SU-DHL-6 (cell line): Measurements from ENCODE around the gene CDKN2C.
A peak's percentile ranks its signal among the peaks of the same experiment; 100 is the strongest.

ENCODE experiments used
- H2AFZ ChIP-seq: fragments of 200-600 bp; sonication (generic); 2 replicates; pipeline ENCODE4 v1.6.1; 2014; ENCODE audit warnings: low read depth, mild to moderate bottlenecking, moderate library complexity, mixed read lengths, antibody characterized with exemption, low read length; ENCODE audit not compliant: severe bottlenecking
- H3F3A ChIP-seq: fragments of 200-600 bp; shearing (Covaris generic); 2 replicates; pipeline ENCODE4 v1.6.0; 2016; ENCODE audit warnings: antibody characterized with exemption, mild to moderate bottlenecking; ENCODE audit not compliant: insufficient read depth
- H3K27ac ChIP-seq: fragments of 200-600 bp; sonication (generic); 2 replicates; pipeline ENCODE4 v1.5.1; 2016; ENCODE audit warnings: low read depth, mild to moderate bottlenecking, low read length, moderate library complexity, mixed read lengths
- H3K27me3 ChIP-seq: fragments of 200-600 bp; sonication (generic), shearing (Covaris generic); 2 replicates; pipeline ENCODE4 v1.6.0; 2014; ENCODE audit warnings: mild to moderate bottlenecking, low read length
- H3K36me3 ChIP-seq: fragments of 200-600 bp; sonication (generic); 2 replicates; pipeline ENCODE4 v1.6.1; 2014; ENCODE audit warnings: mild to moderate bottlenecking, low read length, mixed read lengths
- H3K4me2 ChIP-seq: fragments of 300-600, 200-600 bp; shearing (Covaris generic), sonication (generic); 2 replicates; pipeline ENCODE4 v1.6.0; 2014; ENCODE audit warnings: low read length, low read depth, mild to moderate bottlenecking; ENCODE audit not compliant: poor library complexity, severe bottlenecking
- H3K4me3 ChIP-seq: fragments of 200-600 bp; sonication (generic); 2 replicates; pipeline ENCODE4 v1.5.1; 2014; ENCODE audit warnings: antibody characterized with exemption, low read length, mild to moderate bottlenecking, mixed read lengths; ENCODE audit not compliant: insufficient read depth, poor library complexity, severe bottlenecking
- H3K79me2 ChIP-seq: fragments of 200-600 bp; sonication (generic); 2 replicates; pipeline ENCODE4 v1.6.1; 2014; ENCODE audit warnings: mild to moderate bottlenecking, low read length, moderate library complexity; ENCODE audit not compliant: insufficient read depth
- H3K9ac ChIP-seq: fragments of 200-600 bp; sonication (generic); 2 replicates; pipeline ENCODE4 v1.7.0; 2014; ENCODE audit warnings: mild to moderate bottlenecking, low read length
- H3K9me2 ChIP-seq: fragments of 200-600 bp; sonication (generic); replicated peaks from 2 replicates; pipeline ENCODE4 v1.6.1; 2014; ENCODE audit warnings: low read length; ENCODE audit not compliant: insufficient read depth
- H3K9me3 ChIP-seq: fragments of 200-600 bp; sonication (generic); 2 replicates; pipeline ENCODE4 v1.6.1; 2014; ENCODE audit warnings: low read length, mixed read lengths; ENCODE audit not compliant: insufficient read depth
- H4K20me1 ChIP-seq: fragments of 200-600 bp; sonication (generic); 2 replicates; pipeline ENCODE4 v1.6.1; 2014; ENCODE audit warnings: low read depth, mild to moderate bottlenecking, antibody characterized with exemption, low read length, moderate library complexity, mixed read lengths
- CTCF ChIP-seq: fragments of 200-600 bp; sonication (generic); IDR thresholded peaks from one replicate; pipeline ENCODE4 v1.5.1; 2017; ENCODE audit warnings: antibody characterized with exemption, mild to moderate bottlenecking, low read length, moderate library complexity; ENCODE audit not compliant: insufficient read depth, poor library complexity, severe bottlenecking
- EZH2phosphoT487 ChIP-seq: fragments of 200-600 bp; sonication (generic), shearing (Covaris generic); conservative IDR thresholded peaks from 2 replicates; pipeline ENCODE4 v1.6.1; 2018; ENCODE audit warnings: mild to moderate bottlenecking, antibody characterized with exemption, low read length, moderate library complexity, mixed read lengths

The CDKN2C gene

DNA sequence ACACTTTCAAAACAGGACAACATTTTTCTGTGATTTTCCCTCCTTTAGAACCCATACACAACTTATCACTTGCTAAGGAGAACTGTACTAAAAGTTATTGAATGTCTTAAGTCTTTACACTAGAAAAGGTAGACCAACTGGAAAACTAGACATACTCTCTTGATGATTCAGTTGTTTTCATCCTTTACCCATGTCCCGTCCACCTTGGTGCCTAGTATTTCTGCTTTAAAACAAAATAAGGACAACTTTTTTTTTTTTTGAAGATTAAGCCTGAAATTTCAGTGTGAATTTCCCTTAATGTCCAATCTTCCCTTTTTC lies 4.5 kb downstream of the CDKN2C start:
- Histone ChIP-seq H3K27ac (no peak overlapping the region), H3K4me2 (peak overlapping the region; percentile 92), H3K27me3 (no peaks in the 10 kb centered on the region), H3K9me2 (no peaks in the 10 kb centered on the region), H3K9ac (no peak overlapping the region), H3K36me3 (peaks cover 45% of the 10 kb centered on the region), H3K4me3 (no peak overlapping the region), H4K20me1 (peaks cover 12% of the 10 kb centered on the region), H3K9me3 (no peaks in the 10 kb centered on the region), H3F3A (peaks cover 62% of the 10 kb centered on the region), H3K79me2 (peaks cover 72% of the 10 kb centered on the region), H2AFZ (no peak overlapping the region)
- no peak for TF ChIP-seq EZH2phosphoT487
- TF ChIP-seq CTCF, result no peak

- Histone ChIP-seq H3K4me2 (peak overlapping the region; percentile 92), H3K27ac (peak overlapping the region; percentile 81; the same call in 1 of the 2 replicates), H3K27me3 (no peaks in the 10 kb centered on the region), H3K36me3 (peaks cover 49% of the 10 kb centered on the region), H3K9me3 (no peaks in the 10 kb centered on the region), H3K9ac (peak overlapping the region; percentile 99; the same call in 1 of the 2 replicates), H3F3A (peaks cover 62% of the 10 kb centered on the region), H3K9me2 (no peaks in the 10 kb centered on the region), H2AFZ (no peak overlapping the region), H3K79me2 (peaks cover 70% of the 10 kb centered on the region), H4K20me1 (peaks cover 12% of the 10 kb centered on the region), H3K4me3 (no peak overlapping the region)
- no peak for TF ChIP-seq CTCF
- no peak for TF ChIP-seq EZH2phosphoT487
Observed at GRCh38 chr1:50975436-50975835, 5.4 kb downstream of the CDKN2C start.

GRCh38 chr1:50976111-50976889 lies 6.3 kb downstream of the CDKN2C start:
- Histone ChIP-seq H3K4me3 (peak overlapping the region; percentile 83), H3K4me2 (peak overlapping the region; percentile 92), H3K36me3 (peaks cover 45% of the 10 kb centered on the region), H3K9ac (peak overlapping the region; percentile 99), H3K27me3 (no peaks in the 10 kb centered on the region), H2AFZ (peak overlapping the region; percentile 96), H3K9me3 (no peaks in the 10 kb centered on the region), H3F3A (peaks cover 62% of the 10 kb centered on the region), H3K27ac (peak overlapping the region; percentile 81), H4K20me1 (peaks cover 8% of the 10 kb centered on the region; the same call in 1 of the 2 replicates), H3K79me2 (peaks cover 65% of the 10 kb centered on the region), H3K9me2 (no peaks in the 10 kb centered on the region)
- TF ChIP-seq CTCF (no peak), EZH2phosphoT487 (no peak)
